ENCODE data around the gene RAX2. TPM values are rescaled to one million over a fixed set of nuclear protein-coding genes. Genes with fewer than 3 reads are reported as not detected.
"Not testable (repeated sequence)": the region's sequence is repeated elsewhere in the genome, so short reads cannot be mapped to it uniquely, and the experiment has no call there.

The RAX2 gene
- total and polyA plus RNA-seq, 2 of the 13 experiments (the other 11 are each of a cell fraction or from before 2014, with no cell fraction given), result not detected

DNA sequence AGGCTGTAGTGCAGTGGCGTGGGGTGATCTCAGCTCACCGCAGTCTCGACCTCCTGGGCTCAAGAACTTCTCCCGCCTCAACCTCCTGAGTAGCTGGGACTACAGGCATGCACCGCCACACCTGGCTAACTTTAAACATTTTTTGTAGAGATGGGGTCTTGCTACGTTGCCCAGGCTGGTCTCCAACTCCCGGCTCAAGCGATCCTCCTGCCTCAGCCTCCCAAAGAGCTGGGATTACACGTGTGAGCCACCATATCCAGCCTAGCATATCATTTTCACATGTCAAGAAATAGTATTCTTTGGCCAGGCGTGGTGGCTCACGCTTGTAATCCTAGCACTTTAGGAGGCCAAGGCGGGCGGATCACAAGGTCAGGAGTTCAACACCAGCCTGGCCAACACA is 13.7 kb downstream of the RAX2 start:
- ATAC-seq, result not testable (repeated sequence)

GRCh38 chr19:3757705-3758104 is 14.3 kb downstream of the RAX2 start:
- POLR2A ChIA-PET; CTCF ChIA-PET (ENCODE audit: low intra/inter-chr PET ratio, low total read pairs); DNase-seq (ENCODE audit: low spot score); ATAC-seq; in situ Hi-C loops (cut with HindIII; ENCODE audit: extremely low pct_ligation_motif_present, low pct_unique_long_range_greater_than_20kb); H3K4me3 ChIP-seq (replicated peaks in 1 of 3; ENCODE audit: insufficient read depth in 1 of 3, low read depth in 2 of 3, low read length in 3 of 3); H3K36me3 ChIP-seq (replicated peaks in 1 of 2; ENCODE audit: control insufficient read depth in 1 of 2, insufficient read depth in 2 of 2, low read length in 2 of 2); H3K27me3 ChIP-seq (ENCODE audit: control insufficient read depth in 1 of 2, insufficient read depth in 2 of 2, low read length in 2 of 2); H3K4me2 ChIP-seq (ENCODE audit: low read depth, low read length); intact Hi-C loops (cut with micrococcal nuclease; ENCODE audit: unreplicated experiment); H3K9ac ChIP-seq (ENCODE audit: insufficient read depth, low read depth, low read length); H2AFZ ChIP-seq (ENCODE audit: low read length); H3K27ac ChIP-seq (ENCODE audit: extremely low read length, insufficient read depth, low read length); FAIRE-seq; BruUV-seq (replicated peaks); H3K79me2 ChIP-seq (ENCODE audit: insufficient read depth, low read length); H4K20me1 ChIP-seq (ENCODE audit: insufficient read depth, low read length); H3K9me3 ChIP-seq (ENCODE audit: low read length): not testable (repeated sequence)
- 95% methylated on average over 7 of the region's 7 CpGs for WGBS (ENCODE audit: low lambda C conversion rate)
- peaks cover 11% of the 10 kb centered on the region for H3K4me1 ChIP-seq (ENCODE audit: insufficient read depth, low read length)
- TF ChIP-seq, protein P1, sequence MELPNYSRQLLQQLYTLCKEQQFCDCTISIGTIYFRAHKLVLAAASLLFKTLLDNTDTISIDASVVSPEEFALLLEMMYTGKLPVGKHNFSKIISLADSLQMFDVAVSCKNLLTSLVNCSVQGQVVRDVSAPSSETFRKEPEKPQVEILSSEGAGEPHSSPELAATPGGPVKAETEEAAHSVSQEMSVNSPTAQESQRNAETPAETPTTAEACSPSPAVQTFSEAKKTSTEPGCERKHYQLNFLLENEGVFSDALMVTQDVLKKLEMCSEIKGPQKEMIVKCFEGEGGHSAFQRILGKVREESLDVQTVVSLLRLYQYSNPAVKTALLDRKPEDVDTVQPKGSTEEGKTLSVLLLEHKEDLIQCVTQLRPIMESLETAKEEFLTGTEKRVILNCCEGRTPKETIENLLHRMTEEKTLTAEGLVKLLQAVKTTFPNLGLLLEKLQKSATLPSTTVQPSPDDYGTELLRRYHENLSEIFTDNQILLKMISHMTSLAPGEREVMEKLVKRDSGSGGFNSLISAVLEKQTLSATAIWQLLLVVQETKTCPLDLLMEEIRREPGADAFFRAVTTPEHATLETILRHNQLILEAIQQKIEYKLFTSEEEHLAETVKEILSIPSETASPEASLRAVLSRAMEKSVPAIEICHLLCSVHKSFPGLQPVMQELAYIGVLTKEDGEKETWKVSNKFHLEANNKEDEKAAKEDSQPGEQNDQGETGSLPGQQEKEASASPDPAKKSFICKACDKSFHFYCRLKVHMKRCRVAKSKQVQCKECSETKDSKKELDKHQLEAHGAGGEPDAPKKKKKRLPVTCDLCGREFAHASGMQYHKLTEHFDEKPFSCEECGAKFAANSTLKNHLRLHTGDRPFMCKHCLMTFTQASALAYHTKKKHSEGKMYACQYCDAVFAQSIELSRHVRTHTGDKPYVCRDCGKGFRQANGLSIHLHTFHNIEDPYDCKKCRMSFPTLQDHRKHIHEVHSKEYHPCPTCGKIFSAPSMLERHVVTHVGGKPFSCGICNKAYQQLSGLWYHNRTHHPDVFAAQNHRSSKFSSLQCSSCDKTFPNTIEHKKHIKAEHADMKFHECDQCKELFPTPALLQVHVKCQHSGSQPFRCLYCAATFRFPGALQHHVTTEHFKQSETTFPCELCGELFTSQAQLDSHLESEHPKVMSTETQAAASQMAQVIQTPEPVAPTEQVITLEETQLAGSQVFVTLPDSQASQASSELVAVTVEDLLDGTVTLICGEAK (IDR thresholded peaks at IDR 0.05), result peak; percentile 60
- TF ChIP-seq, protein P1 (CRISPR knock-in tag; IDR thresholded peaks at IDR 0.05), result peak; percentile 95

More for the DNA sequence above, 13.7 kb downstream of the RAX2 start:
- DNase-seq (ENCODE audit: low spot score); H3K36me3 ChIP-seq (replicated peaks in 1 of 2; ENCODE audit: control insufficient read depth in 1 of 2, insufficient read depth in 2 of 2, low read length in 2 of 2); in situ Hi-C loops (cut with HindIII; ENCODE audit: extremely low pct_ligation_motif_present, low pct_unique_long_range_greater_than_20kb); H3K27ac ChIP-seq (ENCODE audit: extremely low read length, insufficient read depth, low read length); H3K4me2 ChIP-seq (ENCODE audit: low read depth, low read length); POLR2A ChIA-PET; H4K20me1 ChIP-seq (ENCODE audit: insufficient read depth, low read length); H3K27me3 ChIP-seq (ENCODE audit: control insufficient read depth in 1 of 2, insufficient read depth in 2 of 2, low read length in 2 of 2); H3K4me3 ChIP-seq (replicated peaks in 1 of 3; ENCODE audit: insufficient read depth in 1 of 3, low read depth in 2 of 3, low read length in 3 of 3); H3K9me3 ChIP-seq (ENCODE audit: low read length); H3K79me2 ChIP-seq (ENCODE audit: insufficient read depth, low read length); H2AFZ ChIP-seq (ENCODE audit: low read length); BruUV-seq (replicated peaks); intact Hi-C loops (cut with micrococcal nuclease; ENCODE audit: unreplicated experiment); FAIRE-seq; CTCF ChIA-PET (ENCODE audit: low intra/inter-chr PET ratio, low total read pairs); H3K9ac ChIP-seq (ENCODE audit: insufficient read depth, low read depth, low read length): not testable (repeated sequence)
- peak; percentile 84 for TF ChIP-seq ZNF121 (CRISPR knock-in tag; IDR thresholded peaks at IDR 0.05)
- peaks cover 14% of the 10 kb centered on the region for H3K4me1 ChIP-seq (ENCODE audit: insufficient read depth, low read length)
- WGBS (ENCODE audit: low lambda C conversion rate), result 96% methylated on average over 13 of the region's 13 CpGs
